Neural cell (in vitro differentiated cells): ENCODE data around the gene AGPAT4. TPM values are rescaled to one million over a fixed set of nuclear protein-coding genes. Genes with fewer than 3 reads are reported as not detected.

Experiments used
- H2AFZ ChIP-seq: fragments of 200-600, 300-800 bp; sonication (generic), shearing (Covaris generic); 2 replicates; pipeline ENCODE4 v1.6.0; 2014; ENCODE audit warnings: low read depth, mild to moderate bottlenecking, antibody characterized with exemption, low read length, moderate library complexity
- H3F3A ChIP-seq: fragments of 200-600 bp; shearing (Covaris generic); 2 replicates; pipeline ENCODE4 v1.6.1; 2016; ENCODE audit warnings: mild to moderate bottlenecking, moderate library complexity, mixed read lengths, antibody characterized with exemption, low read length; ENCODE audit not compliant: insufficient read depth, poor library complexity, severe bottlenecking
- H3K27ac ChIP-seq: fragments of 200-600, 300-800 bp; sonication (generic), shearing (Covaris generic); 2 replicates; pipeline ENCODE4 v1.5.1; 2014; ENCODE audit warnings: mild to moderate bottlenecking, low read length, moderate library complexity
- H3K27me3 ChIP-seq: fragments of 300-800, 200-600 bp; sonication (generic), shearing (Covaris generic); 2 replicates; pipeline ENCODE4 v1.6.0; 2014; ENCODE audit warnings: mild to moderate bottlenecking, low read depth, low read length, moderate library complexity; ENCODE audit not compliant: insufficient read depth
- H3K36me3 ChIP-seq: fragments of 300-800, 200-600 bp; sonication (generic), shearing (Covaris generic); 2 replicates; pipeline ENCODE4 v1.5.1; 2014; ENCODE audit warnings: mild to moderate bottlenecking, antibody characterized with exemption, low read length, moderate library complexity; ENCODE audit not compliant: insufficient read depth
- H3K4me2 ChIP-seq: fragments of 300-800, 200-600 bp; sonication (generic), shearing (Covaris generic); 2 replicates; pipeline ENCODE4 v1.6.0; 2014; ENCODE audit warnings: mild to moderate bottlenecking, low read length
- H3K4me3 ChIP-seq: fragments of 300-800, 200-600 bp; sonication (generic), shearing (Covaris generic); 2 replicates; pipeline ENCODE4 v1.5.1; 2014; ENCODE audit warnings: mild to moderate bottlenecking, low read length, moderate library complexity
- H3K79me2 ChIP-seq: fragments of 200-600 bp; shearing (Covaris generic); replicated peaks from 2 replicates; pipeline ENCODE4 v1.6.0; 2014; ENCODE audit warnings: mild to moderate bottlenecking, low read length, moderate library complexity; ENCODE audit not compliant: insufficient read depth
- H3K9ac ChIP-seq: fragments of 300-800, 200-600 bp; sonication (generic), shearing (Covaris generic); 2 replicates; pipeline ENCODE4 v1.6.1; 2016; ENCODE audit warnings: mild to moderate bottlenecking, low read length, mixed read lengths
- H3K9me2 ChIP-seq: fragments of 200-600 bp; shearing (Covaris generic); 2 replicates; pipeline ENCODE4 v1.6.1; 2016; ENCODE audit warnings: mild to moderate bottlenecking, low read length, mixed read lengths; ENCODE audit not compliant: insufficient read depth
- H3K9me3 ChIP-seq: fragments of 200-600, 300-800 bp; sonication (generic), shearing (Covaris generic); 2 replicates; pipeline ENCODE4 v1.6.1; 2016; ENCODE audit warnings: mild to moderate bottlenecking, mixed run types, low read length, moderate library complexity, mixed read lengths
- H4K20me1 ChIP-seq: fragments of 200-600 bp; shearing (Covaris generic); 2 replicates; pipeline ENCODE4 v1.6.1; 2016; ENCODE audit warnings: mild to moderate bottlenecking, mixed run types; ENCODE audit not compliant: insufficient read depth
- EP300 ChIP-seq: fragments of 450-650 bp; conservative IDR thresholded peaks from 2 replicates; pipeline ENCODE4 v1.6.1; 2014; ENCODE audit warnings: antibody characterized with exemption, mild to moderate bottlenecking, moderate library complexity; ENCODE audit not compliant: poor library complexity, severe bottlenecking
- EZH2 ChIP-seq: fragments of 200-600, 300-800 bp; shearing (Covaris generic), sonication (generic); IDR thresholded peaks from 2 replicates; pipeline ENCODE4 v1.6.1; 2014; ENCODE audit warnings: antibody characterized with exemption, low read length, borderline replicate concordance, mild to moderate bottlenecking; ENCODE audit not compliant: insufficient read depth, poor library complexity, severe bottlenecking
- MXI1 ChIP-seq: fragments of 450-650 bp; conservative IDR thresholded peaks from 2 replicates; pipeline ENCODE4 v1.6.1; 2014; ENCODE audit warnings: antibody characterized with exemption, mild to moderate bottlenecking; ENCODE audit not compliant: poor library complexity, severe bottlenecking
- POLR2AphosphoS5 ChIP-seq: IDR thresholded peaks from 2 replicates; pipeline ENCODE4 v1.6.1; 2012
- RAD21 ChIP-seq: fragments of 450-650 bp; conservative IDR thresholded peaks from 2 replicates; pipeline ENCODE4 v1.6.1; 2014; ENCODE audit warnings: antibody characterized with exemption, mild to moderate bottlenecking, moderate library complexity
- SMC3 ChIP-seq: fragments of 450-650 bp; conservative IDR thresholded peaks from 2 replicates; pipeline ENCODE4 v1.6.1; 2014; ENCODE audit warnings: antibody characterized with exemption, mild to moderate bottlenecking, moderate library complexity; ENCODE audit not compliant: poor library complexity
- TAF1 ChIP-seq: IDR thresholded peaks from 2 replicates; pipeline ENCODE4 v1.6.1; 2012; ENCODE audit warnings: low read depth
- polyA plus RNA-seq: library from polyadenylated mRNA; depleted of rRNA; stranded (reverse); fragments of >200 nt; gene quantifications from 2 replicates; pipeline ENCODE4 v1.2.3, GENCODE V29; 2014
- TF ChIP-seq, protein P1 (sequence below): IDR thresholded peaks from 2 replicates; pipeline ENCODE4 v1.6.1; 2012; ENCODE audit warnings: borderline replicate concordance
- TF ChIP-seq, protein P2 (sequence below): fragments of 450-650 bp; IDR thresholded peaks from 2 replicates; pipeline ENCODE4 v1.5.1; 2014; ENCODE audit warnings: antibody characterized with exemption, mild to moderate bottlenecking, moderate library complexity; ENCODE audit not compliant: poor library complexity, severe bottlenecking

The AGPAT4 gene
- polyA plus RNA-seq, 1 donor from 2014 or later = 42.6 TPM

- Histone ChIP-seq H3K27ac (no peak overlapping the region), H3K36me3 (peaks cover 10% of the 10 kb centered on the region), H2AFZ (no peak overlapping the region), H3K9ac (no peak overlapping the region), H3K4me3 (no peak overlapping the region), H3F3A (no peaks in the 10 kb centered on the region), H4K20me1 (no peaks in the 10 kb centered on the region), H3K79me2 (no peaks in the 10 kb centered on the region), H3K9me2 (no peaks in the 10 kb centered on the region), H3K27me3 (no peaks in the 10 kb centered on the region), H3K4me2 (no peak overlapping the region), H3K9me3 (no peaks in the 10 kb centered on the region)
- TF ChIP-seq POLR2AphosphoS5 (no peak), EP300 (no peak), RAD21 (no peak), SMC3 (no peak), MXI1 (no peak), TAF1 (no peak), EZH2 (no peak)
- TF ChIP-seq, protein P1, sequence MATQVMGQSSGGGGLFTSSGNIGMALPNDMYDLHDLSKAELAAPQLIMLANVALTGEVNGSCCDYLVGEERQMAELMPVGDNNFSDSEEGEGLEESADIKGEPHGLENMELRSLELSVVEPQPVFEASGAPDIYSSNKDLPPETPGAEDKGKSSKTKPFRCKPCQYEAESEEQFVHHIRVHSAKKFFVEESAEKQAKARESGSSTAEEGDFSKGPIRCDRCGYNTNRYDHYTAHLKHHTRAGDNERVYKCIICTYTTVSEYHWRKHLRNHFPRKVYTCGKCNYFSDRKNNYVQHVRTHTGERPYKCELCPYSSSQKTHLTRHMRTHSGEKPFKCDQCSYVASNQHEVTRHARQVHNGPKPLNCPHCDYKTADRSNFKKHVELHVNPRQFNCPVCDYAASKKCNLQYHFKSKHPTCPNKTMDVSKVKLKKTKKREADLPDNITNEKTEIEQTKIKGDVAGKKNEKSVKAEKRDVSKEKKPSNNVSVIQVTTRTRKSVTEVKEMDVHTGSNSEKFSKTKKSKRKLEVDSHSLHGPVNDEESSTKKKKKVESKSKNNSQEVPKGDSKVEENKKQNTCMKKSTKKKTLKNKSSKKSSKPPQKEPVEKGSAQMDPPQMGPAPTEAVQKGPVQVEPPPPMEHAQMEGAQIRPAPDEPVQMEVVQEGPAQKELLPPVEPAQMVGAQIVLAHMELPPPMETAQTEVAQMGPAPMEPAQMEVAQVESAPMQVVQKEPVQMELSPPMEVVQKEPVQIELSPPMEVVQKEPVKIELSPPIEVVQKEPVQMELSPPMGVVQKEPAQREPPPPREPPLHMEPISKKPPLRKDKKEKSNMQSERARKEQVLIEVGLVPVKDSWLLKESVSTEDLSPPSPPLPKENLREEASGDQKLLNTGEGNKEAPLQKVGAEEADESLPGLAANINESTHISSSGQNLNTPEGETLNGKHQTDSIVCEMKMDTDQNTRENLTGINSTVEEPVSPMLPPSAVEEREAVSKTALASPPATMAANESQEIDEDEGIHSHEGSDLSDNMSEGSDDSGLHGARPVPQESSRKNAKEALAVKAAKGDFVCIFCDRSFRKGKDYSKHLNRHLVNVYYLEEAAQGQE = no peak
- TF ChIP-seq, protein P2, sequence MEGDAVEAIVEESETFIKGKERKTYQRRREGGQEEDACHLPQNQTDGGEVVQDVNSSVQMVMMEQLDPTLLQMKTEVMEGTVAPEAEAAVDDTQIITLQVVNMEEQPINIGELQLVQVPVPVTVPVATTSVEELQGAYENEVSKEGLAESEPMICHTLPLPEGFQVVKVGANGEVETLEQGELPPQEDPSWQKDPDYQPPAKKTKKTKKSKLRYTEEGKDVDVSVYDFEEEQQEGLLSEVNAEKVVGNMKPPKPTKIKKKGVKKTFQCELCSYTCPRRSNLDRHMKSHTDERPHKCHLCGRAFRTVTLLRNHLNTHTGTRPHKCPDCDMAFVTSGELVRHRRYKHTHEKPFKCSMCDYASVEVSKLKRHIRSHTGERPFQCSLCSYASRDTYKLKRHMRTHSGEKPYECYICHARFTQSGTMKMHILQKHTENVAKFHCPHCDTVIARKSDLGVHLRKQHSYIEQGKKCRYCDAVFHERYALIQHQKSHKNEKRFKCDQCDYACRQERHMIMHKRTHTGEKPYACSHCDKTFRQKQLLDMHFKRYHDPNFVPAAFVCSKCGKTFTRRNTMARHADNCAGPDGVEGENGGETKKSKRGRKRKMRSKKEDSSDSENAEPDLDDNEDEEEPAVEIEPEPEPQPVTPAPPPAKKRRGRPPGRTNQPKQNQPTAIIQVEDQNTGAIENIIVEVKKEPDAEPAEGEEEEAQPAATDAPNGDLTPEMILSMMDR = no peak
Measured at GRCh38 chr6:161151059-161151645, 122.7 kb downstream of the AGPAT4 start.

- Histone ChIP-seq H3K9me2 (no peaks in the 10 kb centered on the region), H3K27me3 (no peaks in the 10 kb centered on the region), H3F3A (no peaks in the 10 kb centered on the region), H3K27ac (no peak overlapping the region), H2AFZ (no peak overlapping the region), H3K4me3 (no peak overlapping the region), H4K20me1 (no peaks in the 10 kb centered on the region), H3K4me2 (no peak overlapping the region), H3K9me3 (no peaks in the 10 kb centered on the region), H3K79me2 (no peaks in the 10 kb centered on the region), H3K36me3 (peaks cover 14% of the 10 kb centered on the region), H3K9ac (no peak overlapping the region)
- TF ChIP-seq EZH2 = no peak
- no peak for TF ChIP-seq RAD21
Measured at GRCh38 chr6:161150566-161150965, 123.3 kb downstream of the AGPAT4 start.
